ENCODE measurements around the gene NAV1. TPM values are rescaled to one million over a fixed set of nuclear protein-coding genes. Genes with fewer than 3 reads are reported as not detected.

Gene NAV1
- total and polyA plus RNA-seq, 2 experiments from 2014 or later: 22.7 to 37.4 TPM

GRCh38 chr1:201560328-201561194 lies 21.6 kb downstream of the NAV1 start (continued):
- no peak for TF ChIP-seq ZNF462 (CRISPR knock-in tag; IDR thresholded peaks at IDR 0.05)
- no peak for TF ChIP-seq POLR2AphosphoS5 (IDR thresholded peaks at IDR 0.05; ENCODE audit: low read depth)
- TF ChIP-seq ZNF114 (CRISPR knock-in tag; IDR thresholded peaks at IDR 0.05): no peak

- H3K9me2 ChIP-seq (ENCODE audit: insufficient read depth): no peaks in the 10 kb centered on the region
- no peak overlapping the region for H2AFZ ChIP-seq
- no peaks in the 10 kb centered on the region for H3K36me3 ChIP-seq (ENCODE audit: insufficient read depth)
- H3K27me3 ChIP-seq (ENCODE audit: insufficient read depth): no peaks in the 10 kb centered on the region
- H3K4me3 Mint-ChIP-seq: no peak overlapping the region
- DNase-seq (ENCODE audit: low spot score) (no peak), ATAC-seq (no peak)
- no peak overlapping the region for H3K27ac ChIP-seq (ENCODE audit: low read depth)
- H3K4me1 Mint-ChIP-seq: peaks cover 18% of the 10 kb centered on the region
- H3K4me2 ChIP-seq: no peak overlapping the region
- H3F3A ChIP-seq (replicated peaks; ENCODE audit: low read depth): no peaks in the 10 kb centered on the region
- no peaks in the 10 kb centered on the region for H4K20me1 ChIP-seq (replicated peaks; ENCODE audit: insufficient read depth)
- no peak overlapping the region for H3K27ac Mint-ChIP-seq
- peaks cover 18% of the 10 kb centered on the region for H3K27me3 Mint-ChIP-seq (ENCODE audit: insufficient read depth, low read depth, poor library complexity)
- no peaks in the 10 kb centered on the region; the same call in 1 of the 2 replicates for H3K4me1 ChIP-seq (ENCODE audit: insufficient read depth)
- no peaks in the 10 kb centered on the region for H3K36me3 Mint-ChIP-seq (ENCODE audit: low read depth)
- no peaks in the 10 kb centered on the region for H3K79me2 ChIP-seq (replicated peaks; ENCODE audit: insufficient read depth)
- no peaks in the 10 kb centered on the region for H3K9me3 Mint-ChIP-seq
- no peak overlapping the region for H3K4me3 ChIP-seq
- TF ChIP-seq EZH2 (IDR thresholded peaks at IDR 0.05; ENCODE audit: low read depth, unreplicated experiment): no peak
These were observed 22.3 kb downstream of the NAV1 start for GRCh38 chr1:201561195-201561564.
